ENCODE measurements around the gene ACSS2.

The ACSS2 gene

GRCh38 chr20:34907616-34908469 lies 31.4 kb downstream of the ACSS2 start:
- DNase-seq (ENCODE audit: low read depth): peak; percentile 88
- no peak overlapping the region for H3K4me3 ChIP-seq (replicated peaks; ENCODE audit: low read depth, low read length)
- TF ChIP-seq CTCF (IDR thresholded peaks at IDR 0.05; ENCODE audit: low read length, missing control alignments): no peak

- TF ChIP-seq CTCF (IDR thresholded peaks at IDR 0.05; ENCODE audit: low read length, missing control alignments): no peak
- DNase-seq (ENCODE audit: low read depth): no peak
- no peak overlapping the region for H3K4me3 ChIP-seq (replicated peaks; ENCODE audit: low read depth, low read length)
These were observed 38.7 kb downstream of the ACSS2 start for GRCh38 chr20:34915131-34915530.

- TF ChIP-seq CTCF (IDR thresholded peaks at IDR 0.05; ENCODE audit: low read length, missing control alignments): no peak
- no peak for DNase-seq (ENCODE audit: low read depth)
These were observed 39.5 kb downstream of the ACSS2 start for GRCh38 chr20:34915749-34916455.

GRCh38 chr20:34916774-34917354 lies 40.5 kb downstream of the ACSS2 start:
- H3K4me3 ChIP-seq (replicated peaks; ENCODE audit: low read depth, low read length): no peak overlapping the region
- no peak for TF ChIP-seq CTCF (IDR thresholded peaks at IDR 0.05; ENCODE audit: low read length, missing control alignments)
- no peak for DNase-seq (ENCODE audit: low read depth)

More at GRCh38 chr20:34915749-34916455, 39.5 kb downstream of the ACSS2 start:
- H3K4me3 ChIP-seq (replicated peaks; ENCODE audit: low read depth, low read length): no peak overlapping the region

GRCh38 chr20:34920055-34920454 lies 43.6 kb downstream of the ACSS2 start:
- TF ChIP-seq CTCF (IDR thresholded peaks at IDR 0.05; ENCODE audit: low read length, missing control alignments): no peak
- no peak for DNase-seq (ENCODE audit: low read depth)
- H3K4me3 ChIP-seq (replicated peaks; ENCODE audit: low read depth, low read length): no peak overlapping the region

GRCh38 chr20:34921436-34921835 lies 45.0 kb downstream of the ACSS2 start:
- DNase-seq (ENCODE audit: low read depth): no peak
- TF ChIP-seq CTCF (IDR thresholded peaks at IDR 0.05; ENCODE audit: low read length, missing control alignments): no peak
- no peak overlapping the region for H3K4me3 ChIP-seq (replicated peaks; ENCODE audit: low read depth, low read length)

Data from fibroblast of pulmonary artery (primary cell).